D341Med (cell line): ENCODE results near the gene ZNF618.
A peak's percentile ranks its signal among the peaks of the same experiment; 100 is the strongest.

Experiments
- DNase-seq: peaks from one replicate; pipeline ENCODE4 v3.0.0; 2012; ENCODE audit warnings: low spot score

Gene ZNF618

DNA sequence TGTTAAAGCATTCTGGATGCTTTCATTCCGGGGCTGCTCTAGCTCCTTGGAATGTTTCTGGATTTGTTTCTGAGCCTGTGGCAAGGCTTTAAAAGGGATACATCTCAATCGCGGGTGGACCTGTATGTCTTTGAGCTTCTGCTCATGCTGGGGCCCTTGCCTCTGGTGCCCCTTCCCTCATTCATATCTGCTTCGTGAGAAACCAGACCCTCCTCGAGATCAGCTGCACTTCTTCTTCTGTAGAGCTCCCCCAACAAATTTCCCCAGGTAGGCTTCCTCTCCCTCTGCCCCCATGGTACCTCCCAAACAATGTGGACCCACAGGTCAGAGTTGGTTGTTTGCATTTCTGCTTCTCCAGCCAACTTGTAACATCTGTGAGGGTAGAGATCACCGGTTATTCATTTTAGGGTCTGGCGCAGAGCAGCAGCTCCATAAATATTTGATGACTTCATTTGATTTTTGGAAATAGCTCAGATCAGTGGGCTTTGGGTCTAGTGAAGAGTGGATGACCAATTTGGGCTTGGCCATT, 6.6 kb downstream of the ZNF618 start:
- DNase-seq = no peak

DNA sequence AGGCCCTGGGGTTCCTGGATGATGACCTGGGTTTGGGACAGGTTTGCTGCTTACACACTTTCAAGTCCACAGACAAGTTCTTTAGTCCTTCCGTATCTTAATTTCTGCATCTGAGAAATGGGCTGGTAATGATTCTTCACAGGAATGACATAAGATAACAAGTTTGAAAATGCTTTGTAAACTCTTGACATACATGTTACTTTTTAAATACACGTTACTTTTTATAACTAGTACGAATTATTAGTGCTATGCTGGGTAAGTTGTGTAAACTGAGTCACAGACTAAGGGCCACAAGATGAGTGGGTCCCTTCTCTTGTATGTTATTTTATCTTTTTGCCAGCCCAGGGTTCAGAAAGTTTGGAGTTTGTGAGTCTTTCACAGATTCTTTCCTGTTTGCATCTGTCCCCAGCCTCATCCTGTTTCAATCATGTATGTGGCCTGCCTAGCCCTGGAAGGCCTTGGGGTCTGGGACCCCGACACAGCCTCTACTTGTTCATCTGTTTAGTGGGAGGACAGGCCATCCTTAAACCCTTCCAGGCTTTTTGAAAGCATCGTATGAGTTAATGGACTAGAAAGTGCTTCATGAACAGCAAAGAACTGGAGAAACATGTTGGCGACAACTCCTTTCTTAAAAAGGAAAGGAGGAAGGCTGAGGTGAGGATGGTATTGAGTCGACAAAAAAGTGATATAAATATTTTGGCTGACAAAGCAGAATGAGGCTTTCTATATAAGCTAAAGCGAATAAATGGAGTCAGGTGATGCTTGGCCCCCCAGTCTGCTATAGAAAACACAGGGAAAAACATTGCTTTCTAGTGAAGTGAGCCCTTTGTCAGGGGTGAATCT, 9.3 kb downstream of the ZNF618 start:
- no peak for DNase-seq

GRCh38 chr9:113886026-113886369, 9.9 kb downstream of the ZNF618 start:
- DNase-seq = no peak

- DNase-seq = no peak
These were observed 10.4 kb downstream of the ZNF618 start for GRCh38 chr9:113886466-113886865.

- no peak for DNase-seq
These were observed 10.8 kb downstream of the ZNF618 start for GRCh38 chr9:113886933-113887332.

GRCh38 chr9:113887436-113887835, 11.3 kb downstream of the ZNF618 start:
- DNase-seq = no peak

- DNase-seq = no peak
These were observed 12.2 kb downstream of the ZNF618 start for GRCh38 chr9:113888336-113888735.

DNA sequence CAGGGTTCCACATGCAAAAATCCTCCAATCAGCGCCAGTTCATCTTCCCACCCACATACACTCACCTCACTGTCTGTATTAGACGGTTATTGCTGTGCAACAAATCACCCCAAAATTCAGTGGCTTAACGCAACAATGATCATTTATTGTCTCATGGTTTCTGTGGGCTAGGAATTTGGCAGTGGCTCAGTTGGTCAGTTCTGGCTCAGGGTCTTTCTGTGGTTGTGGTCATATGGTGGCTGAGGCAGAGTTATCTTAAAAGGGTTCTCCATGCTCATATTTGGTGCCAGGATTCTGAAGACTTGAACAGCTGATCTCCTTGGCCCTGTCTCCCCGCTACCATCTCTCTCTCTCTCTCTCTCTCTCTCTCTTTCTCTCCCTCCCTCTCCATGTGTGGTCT, 12.9 kb downstream of the ZNF618 start:
- no peak for DNase-seq

GRCh38 chr9:113890704-113891103, 14.6 kb downstream of the ZNF618 start:
- DNase-seq = no peak

GRCh38 chr9:113892861-113893491, 16.9 kb downstream of the ZNF618 start:
- no peak for DNase-seq

DNA sequence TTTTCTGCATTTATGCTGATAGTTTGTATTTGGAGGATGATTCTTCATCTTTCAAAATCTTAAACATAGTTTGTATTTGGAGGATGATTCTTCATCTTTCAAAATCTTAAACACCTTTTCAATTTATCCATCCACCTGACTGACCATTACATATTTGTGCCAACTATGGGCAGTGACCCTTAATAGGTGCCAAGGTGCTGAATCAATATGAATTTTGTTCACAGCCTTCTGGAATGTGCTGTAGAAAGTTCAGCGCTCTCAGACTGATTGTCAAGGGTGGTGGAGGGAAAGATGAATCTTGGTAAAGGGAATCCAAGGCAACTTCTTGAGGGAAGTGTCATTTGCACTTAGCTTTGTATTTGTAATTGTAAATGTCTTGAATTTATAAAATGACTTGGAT, 18.1 kb downstream of the ZNF618 start:
- no peak for DNase-seq

- DNase-seq = no peak
These were observed 19.4 kb downstream of the ZNF618 start for GRCh38 chr9:113895526-113895925.

DNA sequence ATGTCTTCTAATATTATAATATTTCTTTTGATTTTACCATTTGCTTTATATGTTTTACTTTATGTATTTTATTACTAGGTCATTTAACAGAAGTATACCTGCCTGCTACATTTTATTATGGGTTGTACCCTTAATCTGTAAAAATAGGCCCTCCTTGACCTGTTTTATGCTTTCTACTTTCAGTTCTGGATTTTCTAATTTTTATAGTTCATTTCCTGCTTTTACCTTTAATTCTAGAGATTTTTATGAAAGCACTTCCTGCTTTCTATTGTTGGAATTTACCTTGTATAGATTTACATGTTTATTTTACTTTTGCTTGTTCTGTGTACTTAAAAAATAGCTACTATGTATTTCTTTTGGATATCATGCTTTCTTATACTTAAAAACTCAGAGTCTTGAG, 20.6 kb downstream of the ZNF618 start:
- no peak for DNase-seq

- no peak for DNase-seq
These were observed 22.0 kb downstream of the ZNF618 start for GRCh38 chr9:113898151-113898550.

GRCh38 chr9:113898596-113898995, 22.5 kb downstream of the ZNF618 start:
- DNase-seq = no peak

- DNase-seq = no peak
These were observed 23.1 kb downstream of the ZNF618 start for GRCh38 chr9:113899205-113899604.

- peak; percentile 78 for DNase-seq
These were observed 25.1 kb downstream of the ZNF618 start for GRCh38 chr9:113901221-113901688.

DNA sequence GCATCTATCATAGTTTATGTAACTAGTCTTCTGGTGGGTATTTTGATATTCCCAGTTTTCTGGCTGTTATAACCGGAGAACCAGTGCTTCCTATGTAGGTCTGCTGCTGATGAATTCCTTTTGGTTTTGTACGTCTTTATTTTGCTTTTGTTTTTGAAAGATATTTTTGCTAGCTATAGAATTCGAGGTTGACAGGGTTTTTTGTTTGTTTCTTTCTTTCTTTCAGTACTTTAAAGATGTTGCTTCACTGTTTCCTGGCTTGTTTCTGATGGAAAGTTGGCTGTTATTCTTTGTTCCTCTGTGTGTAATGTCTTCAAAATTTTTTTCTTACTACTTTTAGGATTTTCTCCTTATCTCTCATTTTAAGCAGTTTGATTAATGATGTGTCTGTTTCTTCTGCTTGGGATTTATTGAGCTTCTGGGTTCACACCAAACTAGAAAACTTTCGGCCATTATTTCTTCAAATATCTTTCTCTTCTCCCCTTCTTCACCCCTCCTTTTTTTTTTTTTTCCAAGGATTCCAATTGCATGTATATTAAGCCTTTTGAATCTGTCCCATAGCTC, 27.5 kb downstream of the ZNF618 start:
- no peak for DNase-seq

DNA sequence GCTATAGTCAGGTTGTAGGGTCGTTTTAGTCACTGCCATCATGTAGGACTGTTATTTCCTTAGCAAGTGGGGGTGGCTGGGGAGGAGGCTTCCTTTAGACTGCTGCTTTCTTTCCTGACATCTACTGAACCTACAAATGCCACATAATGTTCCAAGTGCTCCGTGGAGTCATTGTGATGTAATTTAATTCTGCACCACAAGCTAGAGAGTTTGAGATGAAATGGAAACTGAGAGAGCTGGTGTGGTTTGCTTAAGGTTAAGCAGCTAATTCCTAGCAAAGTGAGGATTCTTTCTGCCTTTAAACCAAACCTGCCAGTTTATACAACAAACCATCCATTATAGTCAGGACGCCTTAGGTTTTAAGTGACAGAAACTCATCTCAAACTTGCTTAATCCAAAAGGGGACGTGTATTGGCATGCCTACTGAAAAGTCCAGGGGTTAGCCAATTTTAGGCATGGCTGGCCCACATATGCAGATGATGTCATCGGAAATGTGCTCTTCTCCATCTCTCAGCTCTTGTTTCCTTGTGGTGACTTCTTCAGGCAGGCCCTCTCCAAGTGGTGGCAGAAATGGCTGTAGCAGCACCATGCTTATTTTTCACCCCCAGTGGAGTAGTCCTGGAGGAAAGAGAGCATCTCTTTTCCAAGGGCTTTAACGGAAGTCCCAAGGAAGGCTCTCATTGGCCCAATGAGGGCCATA, 30.5 kb downstream of the ZNF618 start:
- DNase-seq = no peak

DNA sequence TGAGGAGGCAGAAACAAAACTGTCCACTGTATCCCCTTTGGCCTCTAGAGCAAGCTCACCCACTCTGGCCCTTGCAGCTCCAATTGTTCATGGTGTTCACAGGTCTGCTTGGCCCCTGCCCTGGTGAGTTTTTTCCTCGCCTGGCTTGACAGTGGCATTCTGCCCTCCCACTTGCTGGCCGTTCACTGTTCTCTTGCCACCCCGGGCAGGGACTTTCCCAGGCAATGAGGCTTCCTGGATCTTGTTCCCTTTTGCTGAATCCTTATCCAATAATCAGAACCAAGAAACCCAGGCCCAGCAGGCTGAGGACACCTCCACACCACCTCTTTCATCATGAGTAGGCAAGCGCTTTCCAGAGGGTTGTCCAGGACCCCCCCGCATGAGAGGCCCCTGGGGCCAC, 31.2 kb downstream of the ZNF618 start:
- no peak for DNase-seq

DNA sequence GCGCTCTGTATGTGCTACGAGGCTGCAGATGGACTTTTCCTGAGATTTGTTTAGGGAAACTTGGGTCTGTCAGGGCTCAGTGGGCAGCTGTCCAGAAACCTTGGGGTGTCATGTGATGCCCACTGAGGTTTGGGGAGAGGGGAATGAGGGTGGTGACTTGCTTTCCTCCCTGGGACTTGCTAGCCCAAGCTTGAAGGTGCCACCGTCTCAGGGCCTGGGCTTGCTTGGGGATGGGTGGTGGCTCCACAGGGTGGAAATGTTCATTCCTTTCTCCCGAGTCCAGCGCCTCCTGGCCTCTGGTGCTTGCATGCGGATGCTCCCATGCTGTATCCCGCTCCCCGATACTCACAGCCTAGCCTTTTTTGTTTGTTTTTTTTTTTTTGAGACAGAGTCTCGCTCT, 33.3 kb downstream of the ZNF618 start:
- DNase-seq = no peak

DNA sequence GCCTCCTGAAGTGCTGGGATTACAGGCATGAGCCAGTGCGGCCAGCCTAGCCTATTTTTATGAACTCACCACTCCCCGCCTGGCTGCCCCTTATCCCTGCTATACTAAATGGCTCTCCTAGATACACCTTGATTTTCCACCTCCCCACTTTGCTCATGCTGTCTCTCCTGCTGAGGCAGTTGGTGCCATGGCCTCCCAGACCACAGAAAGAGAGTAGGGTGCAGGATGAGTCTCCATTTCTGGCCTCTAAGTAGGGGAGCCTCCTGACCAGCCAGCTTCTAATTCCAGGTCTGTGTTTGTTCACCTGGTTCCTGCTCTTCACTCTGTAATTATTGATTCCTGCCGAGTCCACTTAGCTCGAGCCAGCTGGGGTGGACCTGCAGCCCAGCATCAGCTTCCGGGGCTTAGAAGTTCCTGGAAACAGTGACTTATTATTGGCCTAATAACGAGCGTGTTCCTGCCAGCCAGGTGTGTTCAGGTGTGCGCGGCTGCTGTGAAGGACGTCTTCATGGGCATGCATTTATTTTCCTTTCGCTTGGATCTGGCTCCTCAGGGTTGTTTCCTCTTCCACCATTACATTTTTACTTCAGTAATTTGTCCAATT, 34.0 kb downstream of the ZNF618 start:
- DNase-seq = no peak
